Measurements from ENCODE around the gene RAB31. TPM values are rescaled to one million over a fixed set of nuclear protein-coding genes. Genes with fewer than 3 reads are reported as not detected.

RAB31 gene
- polyA plus RNA-seq, 1 donor from 2014 or later = 16.3 TPM

DNA sequence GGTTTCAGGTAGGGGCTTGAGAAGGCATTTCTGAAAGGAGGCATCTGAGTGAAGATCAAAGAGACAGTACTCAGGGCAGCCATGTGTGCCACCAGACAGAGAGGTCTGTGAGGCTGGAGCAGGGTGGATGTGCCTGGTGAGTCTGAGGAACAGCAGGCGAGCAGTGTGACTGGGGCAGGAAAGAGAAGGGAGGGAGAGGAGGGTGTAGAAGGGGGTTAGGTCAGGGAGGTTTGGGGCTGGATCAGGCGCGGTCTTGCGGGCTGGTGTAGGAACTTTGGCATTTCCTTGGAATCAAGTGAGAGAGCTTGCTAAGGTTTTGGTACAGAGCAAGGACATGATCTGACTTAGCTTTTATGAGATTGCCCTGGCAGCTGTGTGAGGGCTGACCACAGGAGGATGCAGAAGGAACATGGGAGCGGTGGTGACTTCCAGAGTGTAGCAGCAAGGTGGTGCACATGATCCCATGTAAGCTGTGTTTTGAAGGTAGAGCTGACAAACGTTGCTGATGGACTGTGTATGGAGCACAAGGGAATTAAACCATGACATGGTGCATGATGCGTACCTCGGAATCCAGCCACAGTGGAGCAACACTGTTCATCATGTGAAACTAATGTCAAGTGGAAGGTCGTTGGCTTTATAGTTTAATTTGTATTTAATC lies 13.9 kb downstream of the RAB31 start:
- no peaks in the 10 kb centered on the region for H3F3A ChIP-seq (ENCODE audit: insufficient read depth, low read length, poor library complexity, severe bottlenecking)
- H3K9me3 ChIP-seq (ENCODE audit: low read length) = no peaks in the 10 kb centered on the region
- no peak overlapping the region for H3K27ac ChIP-seq (ENCODE audit: low read length)
- H3K36me3 ChIP-seq (ENCODE audit: insufficient read depth, low read length) = no peaks in the 10 kb centered on the region
- no peak overlapping the region for H2AFZ ChIP-seq (ENCODE audit: low read depth, low read length)
- H4K20me1 ChIP-seq (ENCODE audit: insufficient read depth) = no peaks in the 10 kb centered on the region
- H3K27me3 ChIP-seq (ENCODE audit: insufficient read depth, low read depth, low read length) = no peaks in the 10 kb centered on the region
- TF ChIP-seq POLR2AphosphoS5 (IDR thresholded peaks at IDR 0.05) (no peak), EZH2 (IDR thresholded peaks at IDR 0.05; ENCODE audit: borderline replicate concordance, insufficient read depth, low read length, poor library complexity, severe bottlenecking) (no peak), SMC3 (conservative IDR thresholded peaks at IDR 0.05; ENCODE audit: poor library complexity) (no peak), RAD21 (conservative IDR thresholded peaks at IDR 0.05) (no peak), EP300 (conservative IDR thresholded peaks at IDR 0.05; ENCODE audit: poor library complexity, severe bottlenecking) (no peak), MXI1 (conservative IDR thresholded peaks at IDR 0.05; ENCODE audit: poor library complexity, severe bottlenecking) (no peak), TAF1 (IDR thresholded peaks at IDR 0.05; ENCODE audit: low read depth) (no peak)
- TF ChIP-seq, protein P1, sequence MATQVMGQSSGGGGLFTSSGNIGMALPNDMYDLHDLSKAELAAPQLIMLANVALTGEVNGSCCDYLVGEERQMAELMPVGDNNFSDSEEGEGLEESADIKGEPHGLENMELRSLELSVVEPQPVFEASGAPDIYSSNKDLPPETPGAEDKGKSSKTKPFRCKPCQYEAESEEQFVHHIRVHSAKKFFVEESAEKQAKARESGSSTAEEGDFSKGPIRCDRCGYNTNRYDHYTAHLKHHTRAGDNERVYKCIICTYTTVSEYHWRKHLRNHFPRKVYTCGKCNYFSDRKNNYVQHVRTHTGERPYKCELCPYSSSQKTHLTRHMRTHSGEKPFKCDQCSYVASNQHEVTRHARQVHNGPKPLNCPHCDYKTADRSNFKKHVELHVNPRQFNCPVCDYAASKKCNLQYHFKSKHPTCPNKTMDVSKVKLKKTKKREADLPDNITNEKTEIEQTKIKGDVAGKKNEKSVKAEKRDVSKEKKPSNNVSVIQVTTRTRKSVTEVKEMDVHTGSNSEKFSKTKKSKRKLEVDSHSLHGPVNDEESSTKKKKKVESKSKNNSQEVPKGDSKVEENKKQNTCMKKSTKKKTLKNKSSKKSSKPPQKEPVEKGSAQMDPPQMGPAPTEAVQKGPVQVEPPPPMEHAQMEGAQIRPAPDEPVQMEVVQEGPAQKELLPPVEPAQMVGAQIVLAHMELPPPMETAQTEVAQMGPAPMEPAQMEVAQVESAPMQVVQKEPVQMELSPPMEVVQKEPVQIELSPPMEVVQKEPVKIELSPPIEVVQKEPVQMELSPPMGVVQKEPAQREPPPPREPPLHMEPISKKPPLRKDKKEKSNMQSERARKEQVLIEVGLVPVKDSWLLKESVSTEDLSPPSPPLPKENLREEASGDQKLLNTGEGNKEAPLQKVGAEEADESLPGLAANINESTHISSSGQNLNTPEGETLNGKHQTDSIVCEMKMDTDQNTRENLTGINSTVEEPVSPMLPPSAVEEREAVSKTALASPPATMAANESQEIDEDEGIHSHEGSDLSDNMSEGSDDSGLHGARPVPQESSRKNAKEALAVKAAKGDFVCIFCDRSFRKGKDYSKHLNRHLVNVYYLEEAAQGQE (IDR thresholded peaks at IDR 0.05; ENCODE audit: borderline replicate concordance) = no peak
- TF ChIP-seq, protein P2, sequence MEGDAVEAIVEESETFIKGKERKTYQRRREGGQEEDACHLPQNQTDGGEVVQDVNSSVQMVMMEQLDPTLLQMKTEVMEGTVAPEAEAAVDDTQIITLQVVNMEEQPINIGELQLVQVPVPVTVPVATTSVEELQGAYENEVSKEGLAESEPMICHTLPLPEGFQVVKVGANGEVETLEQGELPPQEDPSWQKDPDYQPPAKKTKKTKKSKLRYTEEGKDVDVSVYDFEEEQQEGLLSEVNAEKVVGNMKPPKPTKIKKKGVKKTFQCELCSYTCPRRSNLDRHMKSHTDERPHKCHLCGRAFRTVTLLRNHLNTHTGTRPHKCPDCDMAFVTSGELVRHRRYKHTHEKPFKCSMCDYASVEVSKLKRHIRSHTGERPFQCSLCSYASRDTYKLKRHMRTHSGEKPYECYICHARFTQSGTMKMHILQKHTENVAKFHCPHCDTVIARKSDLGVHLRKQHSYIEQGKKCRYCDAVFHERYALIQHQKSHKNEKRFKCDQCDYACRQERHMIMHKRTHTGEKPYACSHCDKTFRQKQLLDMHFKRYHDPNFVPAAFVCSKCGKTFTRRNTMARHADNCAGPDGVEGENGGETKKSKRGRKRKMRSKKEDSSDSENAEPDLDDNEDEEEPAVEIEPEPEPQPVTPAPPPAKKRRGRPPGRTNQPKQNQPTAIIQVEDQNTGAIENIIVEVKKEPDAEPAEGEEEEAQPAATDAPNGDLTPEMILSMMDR (IDR thresholded peaks at IDR 0.05; ENCODE audit: poor library complexity, severe bottlenecking) = no peak
- peaks cover 5% of the 10 kb centered on the region for H3K79me2 ChIP-seq (replicated peaks; ENCODE audit: insufficient read depth, low read length)
- no peak overlapping the region for H3K4me3 ChIP-seq (ENCODE audit: low read length)
- no peak overlapping the region for H3K9ac ChIP-seq (ENCODE audit: low read length)
- H3K9me2 ChIP-seq (ENCODE audit: insufficient read depth, low read length) = no peaks in the 10 kb centered on the region
- no peak overlapping the region for H3K4me2 ChIP-seq (ENCODE audit: low read length)

DNA sequence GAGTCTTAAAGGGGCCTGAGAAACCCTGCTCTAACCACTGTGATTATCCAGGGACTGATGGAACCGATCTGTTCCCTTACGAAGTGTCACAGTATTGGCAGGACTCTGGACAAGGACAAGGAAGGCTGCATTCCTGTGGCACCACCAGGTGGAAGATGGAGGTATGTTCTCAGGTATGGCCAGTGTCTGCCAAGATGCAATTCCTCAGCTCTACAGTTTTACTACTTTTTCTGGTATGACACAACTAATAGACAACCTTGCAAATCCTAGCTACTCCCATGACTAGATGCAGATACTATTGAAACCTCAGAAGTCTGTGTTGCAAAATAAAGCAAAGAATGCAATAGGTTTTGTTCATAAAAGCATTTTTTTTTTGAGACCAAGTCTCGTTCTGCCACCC lies 14.6 kb downstream of the RAB31 start:
- no peak overlapping the region for H3K4me2 ChIP-seq (ENCODE audit: low read length)
- H3K9me3 ChIP-seq (ENCODE audit: low read length) = no peaks in the 10 kb centered on the region
- no peak overlapping the region for H3K4me3 ChIP-seq (ENCODE audit: low read length)
- no peaks in the 10 kb centered on the region for H3K36me3 ChIP-seq (ENCODE audit: insufficient read depth, low read length)
- peaks cover 5% of the 10 kb centered on the region for H3K79me2 ChIP-seq (replicated peaks; ENCODE audit: insufficient read depth, low read length)
- no peaks in the 10 kb centered on the region for H3F3A ChIP-seq (ENCODE audit: insufficient read depth, low read length, poor library complexity, severe bottlenecking)
- H3K27ac ChIP-seq (ENCODE audit: low read length) = no peak overlapping the region
- no peak overlapping the region for H3K9ac ChIP-seq (ENCODE audit: low read length)
- no peaks in the 10 kb centered on the region for H3K9me2 ChIP-seq (ENCODE audit: insufficient read depth, low read length)
- H4K20me1 ChIP-seq (ENCODE audit: insufficient read depth) = no peaks in the 10 kb centered on the region
- TF ChIP-seq, protein P1 (IDR thresholded peaks at IDR 0.05; ENCODE audit: borderline replicate concordance) = no peak
- TF ChIP-seq RAD21 (conservative IDR thresholded peaks at IDR 0.05) (peak; percentile 45), EZH2 (IDR thresholded peaks at IDR 0.05; ENCODE audit: borderline replicate concordance, insufficient read depth, low read length, poor library complexity, severe bottlenecking) (no peak), TAF1 (IDR thresholded peaks at IDR 0.05; ENCODE audit: low read depth) (no peak), EP300 (conservative IDR thresholded peaks at IDR 0.05; ENCODE audit: poor library complexity, severe bottlenecking) (no peak), POLR2AphosphoS5 (IDR thresholded peaks at IDR 0.05) (no peak), MXI1 (conservative IDR thresholded peaks at IDR 0.05; ENCODE audit: poor library complexity, severe bottlenecking) (no peak), SMC3 (conservative IDR thresholded peaks at IDR 0.05; ENCODE audit: poor library complexity) (peak; percentile 28)
- TF ChIP-seq, protein P2 (IDR thresholded peaks at IDR 0.05; ENCODE audit: poor library complexity, severe bottlenecking) = peak; percentile 32
- H3K27me3 ChIP-seq (ENCODE audit: insufficient read depth, low read depth, low read length) = no peaks in the 10 kb centered on the region
- H2AFZ ChIP-seq (ENCODE audit: low read depth, low read length) = no peak overlapping the region

All from neural cell (in vitro differentiated cells).